ENCODE measurements around the gene CADM2.

The CADM2 gene

DNA sequence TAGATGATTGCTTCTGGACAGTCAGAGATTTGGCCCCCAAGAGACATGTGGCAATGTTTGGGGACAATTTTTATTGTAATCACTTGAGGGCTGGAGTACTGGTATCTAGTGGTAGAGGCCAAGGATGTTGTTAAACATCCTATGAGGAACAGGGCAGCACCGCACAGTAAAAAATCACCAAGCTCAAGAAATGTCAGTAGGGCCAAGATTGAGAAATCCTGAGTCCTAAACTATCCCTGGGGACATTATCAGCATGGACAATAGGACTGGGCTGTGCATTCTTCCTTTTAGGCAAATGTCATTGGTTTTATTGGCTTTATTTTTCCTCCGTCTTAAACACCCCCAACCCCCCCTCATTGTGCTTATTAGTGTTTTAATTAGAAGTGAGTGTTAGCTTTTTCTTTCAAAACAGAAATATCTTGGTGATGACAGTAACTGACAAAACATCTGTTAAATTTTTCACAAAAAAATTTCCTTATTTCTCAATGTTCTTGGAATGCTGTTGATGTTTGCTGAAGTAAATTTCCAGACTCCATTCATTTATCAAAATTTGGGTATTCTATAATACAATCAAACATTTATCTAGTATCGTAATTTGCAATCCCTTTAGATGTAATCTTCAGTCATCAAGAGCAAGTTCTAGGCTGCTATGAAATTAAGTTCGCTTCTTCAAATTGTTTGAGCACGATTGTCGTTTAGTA lies 1087.8 kb downstream of the CADM2 start:
- no peak for DNase-seq

DNA sequence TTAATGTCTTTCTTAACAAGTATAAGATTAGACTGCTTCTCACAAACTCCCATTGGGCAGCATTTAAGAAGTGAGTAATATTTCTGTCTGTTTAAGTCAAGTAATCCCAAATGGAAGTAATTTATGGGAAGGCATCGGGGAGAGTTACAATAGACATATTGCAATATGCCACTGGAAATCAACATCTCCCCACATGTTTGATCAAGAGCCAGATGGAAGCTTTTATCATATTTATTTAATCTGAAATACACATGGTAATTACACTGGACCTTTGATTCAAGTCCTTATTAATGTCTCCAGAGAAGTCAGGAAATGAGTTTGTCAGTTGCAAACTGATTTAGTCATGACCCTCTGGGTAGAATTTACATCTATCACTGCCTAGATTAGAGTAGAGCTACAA lies 1088.4 kb downstream of the CADM2 start:
- DNase-seq = no peak

DNA sequence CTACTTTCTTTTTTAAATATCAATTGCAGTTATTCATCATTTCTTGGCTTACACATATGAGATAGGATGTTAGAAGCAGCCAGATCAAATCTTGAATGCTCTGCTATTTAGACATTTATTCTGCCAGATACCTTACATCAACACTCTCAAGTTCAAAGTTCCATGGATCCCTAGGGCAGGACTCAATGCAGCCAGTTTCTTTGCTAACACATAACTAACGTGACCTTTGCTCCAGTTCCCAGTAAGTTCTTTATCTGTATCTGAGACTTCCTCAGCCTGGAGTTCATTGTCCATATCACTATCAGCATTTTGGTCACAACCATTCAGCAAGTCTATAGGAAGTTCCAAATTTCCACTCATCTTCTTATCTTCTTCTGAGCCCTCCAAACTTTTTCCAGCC lies 1092.3 kb downstream of the CADM2 start:
- DNase-seq = no peak

DNA sequence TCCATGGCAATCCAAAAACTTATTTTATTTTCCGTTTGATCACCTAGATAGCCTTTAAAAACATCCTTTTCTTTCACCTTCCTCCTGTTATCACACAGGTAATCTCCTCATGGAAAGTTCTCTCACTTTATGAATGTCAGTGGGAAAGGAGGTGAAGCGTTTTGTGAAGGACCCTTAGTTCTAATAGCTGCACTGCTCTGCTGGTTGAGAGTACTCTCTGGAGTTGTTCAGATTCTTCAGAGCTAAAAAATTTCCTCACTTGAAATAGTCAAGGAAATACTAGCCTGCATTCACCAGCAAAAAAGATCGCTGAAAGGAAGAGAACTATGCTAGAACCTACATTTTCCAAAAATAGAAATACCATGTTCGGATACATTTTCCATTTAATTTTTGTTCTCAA lies 1097.2 kb downstream of the CADM2 start:
- no peak for DNase-seq

DNA sequence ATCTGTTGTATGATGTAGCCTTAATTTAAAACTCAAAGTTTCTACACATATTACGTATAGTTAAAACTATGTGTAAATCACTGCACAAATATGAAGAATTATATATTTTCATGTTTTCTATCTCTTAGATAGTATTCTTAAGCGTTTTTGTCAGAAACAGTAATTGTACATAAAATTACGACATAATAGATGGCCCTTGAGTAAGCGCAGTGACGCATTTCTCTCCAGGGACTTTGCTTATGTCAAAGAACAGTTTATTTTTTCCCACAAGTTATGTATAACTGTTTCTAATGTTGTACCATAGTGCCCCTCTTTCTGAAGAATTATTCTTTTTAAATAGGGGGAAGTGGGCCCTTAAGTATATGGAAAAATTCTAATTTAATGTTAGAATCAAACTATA lies 1098.2 kb downstream of the CADM2 start:
- DNase-seq = no peak

DNA sequence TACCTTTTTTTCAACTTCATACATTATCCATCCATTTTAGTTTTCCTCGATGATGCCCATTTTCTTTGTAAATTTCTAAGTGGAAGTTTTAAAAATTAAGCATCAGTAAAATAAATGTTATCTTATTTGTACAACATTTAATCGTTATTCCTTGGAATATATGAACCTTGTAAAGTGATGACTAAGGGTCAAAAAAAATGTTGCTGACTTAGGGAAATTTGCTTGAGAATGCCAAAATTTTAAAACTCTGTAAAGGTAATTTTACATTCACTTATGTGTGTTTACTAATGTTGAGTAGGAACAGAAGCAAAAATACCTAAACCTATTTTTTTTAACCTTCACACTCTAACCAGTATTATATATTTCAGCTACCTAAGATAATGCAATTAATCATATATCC lies 1115.0 kb downstream of the CADM2 start:
- no peak for DNase-seq

DNA sequence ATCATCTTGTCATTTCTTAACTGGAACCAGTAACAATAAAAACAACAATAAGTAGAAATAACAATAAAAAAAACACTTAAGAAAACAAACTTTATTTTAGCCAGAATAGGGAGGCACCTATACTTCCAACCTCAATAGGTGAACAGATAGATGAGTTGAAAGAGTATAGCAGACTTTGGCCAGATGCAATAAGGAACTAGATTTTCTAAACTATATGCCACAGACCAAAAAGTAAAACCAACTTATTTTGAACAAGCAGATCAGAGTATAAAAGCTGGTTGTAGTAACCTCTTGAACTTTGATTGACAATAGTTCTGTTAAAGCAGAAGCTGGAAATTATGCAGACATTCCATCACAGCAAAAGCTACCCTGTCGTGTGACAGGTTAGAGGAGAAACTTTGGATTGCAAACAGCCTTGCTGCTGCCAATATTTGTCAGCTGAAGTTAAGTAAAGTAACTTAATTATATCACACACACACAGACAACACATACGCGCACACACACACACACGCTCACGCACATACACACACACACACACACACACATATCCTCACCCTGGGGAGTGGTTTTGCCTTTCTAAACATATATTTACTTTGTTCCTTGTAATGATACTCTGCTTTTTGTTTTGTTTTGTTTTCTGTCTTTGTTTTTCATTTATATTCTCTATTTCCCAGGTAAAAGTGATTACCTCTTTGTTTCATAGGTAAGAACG lies 1128.5 kb downstream of the CADM2 start:
- no peak for DNase-seq

DNA sequence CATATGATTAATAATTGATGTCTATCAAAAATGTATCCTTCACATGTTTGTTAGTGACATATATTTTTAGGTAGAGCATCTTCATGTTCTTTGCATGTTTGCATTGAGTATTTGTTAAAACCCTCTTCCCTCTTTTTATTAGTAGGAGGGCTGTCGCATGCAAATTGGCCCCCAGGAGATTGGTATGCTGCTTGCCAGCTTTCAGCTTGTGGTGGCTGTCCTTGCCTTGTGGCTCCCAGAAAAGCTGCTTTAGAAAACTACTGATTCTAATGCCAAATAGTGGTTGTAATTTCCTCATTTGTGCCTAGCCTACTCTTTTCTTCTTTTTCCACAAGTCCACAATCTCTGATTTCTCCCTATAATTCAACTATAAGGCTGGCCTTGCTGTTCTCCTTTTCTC lies 1145.4 kb downstream of the CADM2 start:
- no peak for DNase-seq

DNA sequence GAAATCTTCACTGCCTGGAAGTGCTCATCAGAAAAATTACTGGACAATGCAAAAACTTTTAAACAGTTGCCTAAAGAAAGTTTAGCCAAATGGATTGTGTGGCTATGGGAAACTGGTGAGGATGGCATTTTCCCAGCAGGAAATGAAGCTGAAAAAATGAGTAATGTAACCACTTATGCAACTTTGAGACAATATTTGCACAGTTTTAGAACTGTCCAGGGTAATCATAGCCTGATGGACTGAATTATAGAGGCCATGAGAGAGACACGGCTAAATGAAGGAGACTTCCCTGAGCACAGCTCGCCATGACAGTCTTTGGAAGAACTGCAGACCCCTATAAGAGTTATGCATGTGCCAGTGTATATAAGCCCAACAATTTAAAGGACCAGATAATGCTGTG lies 1150.6 kb downstream of the CADM2 start:
- no peak for DNase-seq

All from NCI-H146 (cell line).